Heart left ventricle (tissue), 13 donors: Measurements from ENCODE around the gene CKAP5.

Experiments used
- POLR2A ChIP-seq, 2 donors: fragments of 450-650 bp; IDR thresholded peaks; one replicate each; pipeline ENCODE4 v1.6.1; 2017; ENCODE audit warnings: antibody characterized with exemption in 2 of 2, mild to moderate bottlenecking in 2 of 2, moderate library complexity in 2 of 2
- TF ChIP-seq, protein P1 (sequence below), 12 donors: fragments of 200-600 bp; sonication (generic) in 4 of 12; IDR thresholded peaks; one replicate each; pipeline versions ENCODE4 v1.5.0 to v1.8.0; 2018 to 2022; ENCODE audit warnings: antibody characterized with exemption in 12 of 12, mild to moderate bottlenecking in 5 of 12
- donor health status: ischemic (EF 13 %, LVEDD 7.1; RV severe dilation, severe dysfunction).
- donor health status: DM: no; HTN: yes; CAD: no.
- donor health status: DM: no; HTN: no; CAD: no.
- donor health status: ischemic (EF 25% LVEDD 6.9; RV normal size, moderate dysfunction).
- donor health status: ischemic (EF 25% LVEDD 5.7; RV mildly dilated, moderate dysfunction).
- donor health status: ischemic (EF 35%, LVEDD 5.7; RV mildly dilated, moderate dysfunction).
- donor health status: nonischemic (EF 11% LVEDD 7.7; RV severe dilation, severe dysfunction).
- donor health status: DM: yes; HTN: yes; CAD: no.
- donor health status: PGD.
- donor health status: ischemic (EF 29% LVEDD 5.4; RV normal size, mild dysfunction).
- donor health status: nonischemic (EF 23%, LVEDD 6.1; RV moderate dilation, normal function).

DNA sequence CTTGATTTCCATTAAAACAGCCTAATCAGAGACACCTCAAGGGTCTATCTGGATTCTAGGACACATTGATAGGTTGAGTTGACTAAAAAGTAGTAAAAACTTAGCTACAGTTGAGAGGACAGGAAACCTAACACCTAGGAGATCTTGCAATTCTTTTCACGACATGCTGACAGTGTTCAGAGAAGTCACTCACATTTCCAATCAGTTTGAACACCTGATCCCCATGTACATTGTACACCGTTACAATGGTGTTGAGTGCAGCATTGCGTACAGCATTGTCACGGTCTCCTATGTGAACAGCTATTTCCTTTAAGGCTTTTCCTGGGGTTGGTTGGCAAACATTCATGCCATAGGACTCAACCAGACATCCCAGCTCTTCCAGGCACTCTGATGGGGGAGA, 84.3 kb downstream of the CKAP5 start:
- no peak for TF ChIP-seq POLR2A (IDR thresholded peaks at IDR 0.05)
- TF ChIP-seq, protein P1, sequence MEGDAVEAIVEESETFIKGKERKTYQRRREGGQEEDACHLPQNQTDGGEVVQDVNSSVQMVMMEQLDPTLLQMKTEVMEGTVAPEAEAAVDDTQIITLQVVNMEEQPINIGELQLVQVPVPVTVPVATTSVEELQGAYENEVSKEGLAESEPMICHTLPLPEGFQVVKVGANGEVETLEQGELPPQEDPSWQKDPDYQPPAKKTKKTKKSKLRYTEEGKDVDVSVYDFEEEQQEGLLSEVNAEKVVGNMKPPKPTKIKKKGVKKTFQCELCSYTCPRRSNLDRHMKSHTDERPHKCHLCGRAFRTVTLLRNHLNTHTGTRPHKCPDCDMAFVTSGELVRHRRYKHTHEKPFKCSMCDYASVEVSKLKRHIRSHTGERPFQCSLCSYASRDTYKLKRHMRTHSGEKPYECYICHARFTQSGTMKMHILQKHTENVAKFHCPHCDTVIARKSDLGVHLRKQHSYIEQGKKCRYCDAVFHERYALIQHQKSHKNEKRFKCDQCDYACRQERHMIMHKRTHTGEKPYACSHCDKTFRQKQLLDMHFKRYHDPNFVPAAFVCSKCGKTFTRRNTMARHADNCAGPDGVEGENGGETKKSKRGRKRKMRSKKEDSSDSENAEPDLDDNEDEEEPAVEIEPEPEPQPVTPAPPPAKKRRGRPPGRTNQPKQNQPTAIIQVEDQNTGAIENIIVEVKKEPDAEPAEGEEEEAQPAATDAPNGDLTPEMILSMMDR (IDR thresholded peaks at IDR 0.05): no peak
